Measurements from ENCODE around the gene LRRC74B. TPM values are rescaled to one million over a fixed set of nuclear protein-coding genes. Genes with fewer than 3 reads are reported as not detected.

Gene LRRC74B
- total and polyA plus RNA-seq, 2 experiments from 2014 or later, result 0.12 TPM; not detected in 1

DNA sequence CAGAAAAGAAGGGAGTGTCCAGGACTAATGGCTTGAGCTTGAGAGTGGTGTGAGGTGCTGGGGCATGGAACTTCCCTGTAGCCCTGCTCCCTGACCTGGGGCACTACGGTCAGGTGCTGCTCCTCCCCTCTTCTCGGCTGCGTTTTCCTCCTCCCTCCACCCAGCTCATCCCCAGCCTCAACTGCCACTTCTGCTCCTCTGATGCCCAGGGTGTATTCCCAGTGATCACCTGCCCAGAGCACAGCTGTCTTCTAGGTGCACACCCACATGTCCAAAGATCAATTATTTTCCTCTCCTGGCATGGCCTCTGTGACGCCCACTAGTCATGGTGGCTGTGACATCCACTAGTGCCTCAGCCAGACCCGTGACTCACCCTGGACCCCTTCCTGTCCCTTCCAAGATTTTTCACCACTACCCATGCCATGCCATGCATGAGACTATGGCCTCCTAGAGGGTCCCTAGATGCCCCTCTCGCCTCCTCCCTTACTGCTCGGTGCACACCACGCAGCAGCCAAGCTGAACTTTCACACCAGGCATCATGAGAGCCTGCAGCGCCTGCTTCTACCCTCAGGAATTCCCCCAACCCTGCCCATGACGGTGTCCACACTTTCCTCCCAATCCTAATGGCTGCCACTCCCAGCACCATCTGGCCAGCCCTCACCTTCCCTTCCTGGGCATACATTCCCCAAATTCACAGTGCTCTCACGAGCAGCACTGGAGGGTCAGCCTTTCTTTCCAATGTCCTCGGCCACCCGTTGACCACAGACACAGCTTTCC is 28.9 kb upstream of the LRRC74B start:
- H3K27ac ChIP-seq, result peak overlapping the region; percentile 52
- TF ChIP-seq, protein P1, sequence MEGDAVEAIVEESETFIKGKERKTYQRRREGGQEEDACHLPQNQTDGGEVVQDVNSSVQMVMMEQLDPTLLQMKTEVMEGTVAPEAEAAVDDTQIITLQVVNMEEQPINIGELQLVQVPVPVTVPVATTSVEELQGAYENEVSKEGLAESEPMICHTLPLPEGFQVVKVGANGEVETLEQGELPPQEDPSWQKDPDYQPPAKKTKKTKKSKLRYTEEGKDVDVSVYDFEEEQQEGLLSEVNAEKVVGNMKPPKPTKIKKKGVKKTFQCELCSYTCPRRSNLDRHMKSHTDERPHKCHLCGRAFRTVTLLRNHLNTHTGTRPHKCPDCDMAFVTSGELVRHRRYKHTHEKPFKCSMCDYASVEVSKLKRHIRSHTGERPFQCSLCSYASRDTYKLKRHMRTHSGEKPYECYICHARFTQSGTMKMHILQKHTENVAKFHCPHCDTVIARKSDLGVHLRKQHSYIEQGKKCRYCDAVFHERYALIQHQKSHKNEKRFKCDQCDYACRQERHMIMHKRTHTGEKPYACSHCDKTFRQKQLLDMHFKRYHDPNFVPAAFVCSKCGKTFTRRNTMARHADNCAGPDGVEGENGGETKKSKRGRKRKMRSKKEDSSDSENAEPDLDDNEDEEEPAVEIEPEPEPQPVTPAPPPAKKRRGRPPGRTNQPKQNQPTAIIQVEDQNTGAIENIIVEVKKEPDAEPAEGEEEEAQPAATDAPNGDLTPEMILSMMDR (IDR thresholded peaks at IDR 0.05; ENCODE audit: low read depth, low read length), result no peak
- H3K4me1 ChIP-seq (ENCODE audit: low read depth), result peaks cover 18% of the 10 kb centered on the region
- no peak for DNase-seq (ENCODE audit: low read depth in 1 of 2, low spot score in 1 of 2)
- no peaks in the 10 kb centered on the region for H3K9me3 ChIP-seq (ENCODE audit: low read depth)
- no peaks in the 10 kb centered on the region for H3K27me3 ChIP-seq
- no peaks in the 10 kb centered on the region for H3K36me3 ChIP-seq
- no peak overlapping the region for H3K4me3 ChIP-seq

DNA sequence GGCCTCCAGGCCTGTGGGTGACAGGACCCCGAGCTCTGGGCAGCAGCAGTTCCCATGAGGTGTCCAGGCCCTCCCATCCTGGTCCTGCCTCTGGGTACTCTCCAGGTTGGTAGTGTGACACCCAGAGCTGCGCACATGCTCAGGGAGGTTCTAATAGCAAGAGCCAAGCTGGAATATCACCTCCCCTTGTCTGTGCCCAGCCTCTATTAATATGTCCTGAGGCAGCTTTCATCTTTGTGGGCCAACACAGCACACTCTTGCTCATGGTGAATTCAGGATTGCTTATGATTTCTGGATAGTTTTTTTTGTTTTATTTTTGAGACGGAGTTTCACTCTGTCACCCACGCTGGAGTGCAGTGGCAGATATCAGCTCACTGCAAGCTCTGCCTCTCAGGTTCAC is 27.4 kb upstream of the LRRC74B start:
- H3K27me3 ChIP-seq, result no peaks in the 10 kb centered on the region
- TF ChIP-seq, protein P1 (IDR thresholded peaks at IDR 0.05; ENCODE audit: low read depth, low read length), result no peak

DNA sequence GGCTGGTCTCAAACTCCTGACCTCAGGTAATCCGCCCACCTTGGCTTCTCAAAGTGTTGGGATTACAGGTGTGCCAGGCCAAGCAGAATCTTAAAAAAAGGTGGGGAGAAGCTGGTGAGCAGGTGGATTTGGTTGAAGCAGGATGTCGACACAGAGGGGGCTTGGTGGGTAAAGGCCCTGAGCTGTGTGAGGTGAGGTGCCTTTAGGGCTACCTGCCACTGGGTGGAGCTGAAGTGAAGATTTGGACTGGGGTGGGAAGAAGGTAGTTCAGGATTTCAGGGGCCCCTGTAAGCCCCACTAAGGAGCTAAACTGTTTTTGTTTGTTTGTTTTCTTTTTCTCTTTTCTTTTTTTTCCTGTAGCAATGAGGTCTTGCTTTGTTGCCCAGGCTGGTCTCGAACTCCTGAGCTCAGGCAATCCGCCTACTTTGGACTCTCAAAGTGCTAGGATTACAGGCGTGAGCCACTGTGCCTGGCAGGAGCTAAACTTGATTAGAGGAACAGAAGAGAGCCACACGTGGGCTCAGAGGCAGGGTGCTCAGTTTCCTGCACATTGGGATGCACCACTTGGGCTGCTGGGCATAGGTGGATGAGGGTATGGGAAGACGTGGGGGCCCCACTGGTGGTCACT is 24.8 kb upstream of the LRRC74B start:
- H3K9me3 ChIP-seq (ENCODE audit: low read depth), result no peaks in the 10 kb centered on the region
- H3K4me3 ChIP-seq, result no peak overlapping the region
- TF ChIP-seq, protein P1 (IDR thresholded peaks at IDR 0.05; ENCODE audit: low read depth, low read length), result peak; percentile 51
- DNase-seq (ENCODE audit: low read depth in 1 of 2, low spot score in 1 of 2), result peak; percentile 29
- no peak overlapping the region for H3K27ac ChIP-seq
- no peaks in the 10 kb centered on the region for H3K36me3 ChIP-seq
- H3K4me1 ChIP-seq (ENCODE audit: low read depth), result peaks cover 3% of the 10 kb centered on the region
- no peaks in the 10 kb centered on the region for H3K27me3 ChIP-seq

More for the DNA sequence above, 27.4 kb upstream of the LRRC74B start:
- no peaks in the 10 kb centered on the region for H3K36me3 ChIP-seq
- no peak for DNase-seq (ENCODE audit: low read depth in 1 of 2, low spot score in 1 of 2)
- H3K27ac ChIP-seq, result no peak overlapping the region
- no peaks in the 10 kb centered on the region for H3K9me3 ChIP-seq (ENCODE audit: low read depth)
- no peak overlapping the region for H3K4me3 ChIP-seq
- peaks cover 11% of the 10 kb centered on the region for H3K4me1 ChIP-seq (ENCODE audit: low read depth)

DNA sequence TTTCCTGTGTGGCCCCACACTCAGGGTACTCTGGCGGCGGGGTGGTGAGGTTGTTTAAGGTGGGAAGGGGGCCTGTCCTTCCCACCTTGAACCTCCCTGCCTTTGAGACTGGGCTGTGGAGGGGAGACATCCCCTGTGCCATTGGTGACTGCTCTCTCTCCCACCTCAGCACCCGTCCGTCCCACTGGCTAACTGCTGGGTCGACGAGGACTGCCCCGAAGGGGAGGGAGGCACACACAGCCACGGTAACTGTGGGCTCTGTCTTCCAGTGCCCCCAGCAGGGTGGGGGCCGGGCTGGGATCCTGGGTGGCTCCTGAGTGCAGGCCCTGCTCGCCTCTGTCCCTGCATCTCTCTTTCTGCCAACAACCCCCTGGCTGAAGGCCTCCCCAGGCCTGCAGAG is 23.2 kb upstream of the LRRC74B start:
- TF ChIP-seq, protein P1 (IDR thresholded peaks at IDR 0.05; ENCODE audit: low read depth, low read length), result no peak
- H3K9me3 ChIP-seq (ENCODE audit: low read depth), result no peaks in the 10 kb centered on the region
- no peak overlapping the region for H3K27ac ChIP-seq
- H3K36me3 ChIP-seq, result no peaks in the 10 kb centered on the region
- no peaks in the 10 kb centered on the region for H3K4me1 ChIP-seq (ENCODE audit: low read depth)
- no peak for DNase-seq (ENCODE audit: low read depth in 1 of 2, low spot score in 1 of 2)
- no peaks in the 10 kb centered on the region for H3K27me3 ChIP-seq
- H3K4me3 ChIP-seq, result no peak overlapping the region

DNA sequence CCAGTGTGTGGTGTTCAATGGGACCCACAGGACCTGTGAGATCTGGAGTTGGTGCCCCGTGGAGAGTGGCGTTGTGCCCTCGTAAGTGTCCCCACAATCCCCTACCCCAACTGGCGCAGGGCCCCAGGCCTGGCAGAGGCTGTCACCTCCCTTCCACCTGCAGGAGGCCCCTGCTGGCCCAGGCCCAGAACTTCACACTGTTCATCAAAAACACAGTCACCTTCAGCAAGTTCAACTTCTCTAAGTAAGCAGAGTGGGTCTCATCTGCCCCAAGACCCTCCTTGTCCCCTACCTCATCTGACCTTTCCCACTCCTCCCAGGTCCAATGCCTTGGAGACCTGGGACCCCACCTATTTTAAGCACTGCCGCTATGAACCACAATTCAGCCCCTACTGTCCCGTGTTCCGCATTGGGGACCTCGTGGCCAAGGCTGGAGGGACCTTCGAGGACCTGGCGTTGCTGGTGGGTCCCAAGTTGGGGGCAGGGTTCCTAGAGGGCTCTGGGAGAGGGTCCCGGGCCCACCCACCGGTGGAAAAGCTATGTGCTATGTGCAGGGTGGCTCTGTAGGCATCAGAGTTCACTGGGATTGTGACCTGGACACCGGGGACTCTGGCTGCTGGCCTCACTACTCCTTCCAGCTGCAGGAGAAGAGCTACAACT is 22.7 kb upstream of the LRRC74B start:
- H3K36me3 ChIP-seq, result no peaks in the 10 kb centered on the region
- TF ChIP-seq, protein P1 (IDR thresholded peaks at IDR 0.05; ENCODE audit: low read depth, low read length), result no peak
- no peak overlapping the region for H3K4me3 ChIP-seq
- no peak overlapping the region for H3K27ac ChIP-seq
- no peaks in the 10 kb centered on the region for H3K4me1 ChIP-seq (ENCODE audit: low read depth)
- H3K9me3 ChIP-seq (ENCODE audit: low read depth), result no peaks in the 10 kb centered on the region
- no peak for DNase-seq (ENCODE audit: low read depth in 1 of 2, low spot score in 1 of 2)
- no peaks in the 10 kb centered on the region for H3K27me3 ChIP-seq
